Endothelial cell of umbilical vein (primary cell): ENCODE measurements around the gene ARMC3. TPM values are rescaled to one million over a fixed set of nuclear protein-coding genes. Genes with fewer than 3 reads are reported as not detected.

ENCODE experiments used
- BruUV-seq: library from RNA; stranded (reverse); fragments of 400-500 nt; replicated peaks from 2 replicates; lab custom pipeline; 2021; lab: Mats Ljungman, UMichigan
- CTCF ChIA-PET: fragments of 300-600, 350-600 bp; sonication (Branson Sonifier 250); formaldehyde crosslinking; loops from one replicate; lab custom pipeline; 2021; ENCODE audit warnings: antibody characterized with exemption, inconsistent platforms; lab: Charles Lee
- POLR2A ChIA-PET: fragments of 300-600, 350-600 bp; sonication (Branson Sonifier 250); formaldehyde crosslinking; loops from one replicate; lab custom pipeline; 2021; ENCODE audit warnings: antibody characterized with exemption, inconsistent platforms; lab: Charles Lee
- DNase-seq: peaks from one replicate; pipeline ENCODE4 v3.0.0-alpha.2; 2011; ENCODE audit warnings: low read depth, low spot score
- FAIRE-seq: peaks from 2 replicates; lab custom pipeline; 2011; peaks lifted over from hg19 to GRCh38; lab: Jason Lieb, UNC
- H2AFZ ChIP-seq: 2 replicates; pipeline ENCODE4 v1.6.0; 2012; ENCODE audit warnings: low read depth, low read length, control low read depth, inconsistent platforms
- H3K27ac ChIP-seq: 2 replicates; pipeline ENCODE4 v1.5.1; 2011; ENCODE audit warnings: low read depth, mild to moderate bottlenecking, control low read depth, low read length, moderate library complexity; ENCODE audit not compliant: insufficient read depth
- H3K27me3 ChIP-seq, 2 experiments: 2 replicates each; pipeline versions ENCODE4 v1.6.0 to v1.6.1; 2011; ENCODE audit warnings: low read length in 2 of 2, mixed read lengths in 1 of 2; ENCODE audit not compliant: control insufficient read depth in 2 of 2, insufficient read depth in 2 of 2
- H3K36me3 ChIP-seq, 2 experiments: 2 replicates in 1 of 2; 3 replicates in 1 of 2; pipeline ENCODE4 v1.5.1; 2011; ENCODE audit warnings: low read length in 2 of 2, mild to moderate bottlenecking in 1 of 2, moderate library complexity in 1 of 2; ENCODE audit not compliant: control insufficient read depth in 2 of 2, insufficient read depth in 2 of 2; ENCODE audit errors: extremely low read depth in 1 of 2
- H3K4me1 ChIP-seq: 3 replicates; pipeline ENCODE4 v1.5.1; 2011; ENCODE audit warnings: mild to moderate bottlenecking, low read length; ENCODE audit not compliant: control insufficient read depth, insufficient read depth; ENCODE audit errors: extremely low read depth
- H3K4me2 ChIP-seq: 2 replicates; pipeline ENCODE4 v1.6.1; 2011; ENCODE audit warnings: low read length, control low read depth, mixed read lengths; ENCODE audit not compliant: insufficient read depth
- H3K4me3 ChIP-seq, 3 experiments: fragments of 200-600 bp in 1 of 3; sonication (generic), shearing (Covaris generic) in 1 of 3; replicated peaks in 1 of 3; 2 replicates each; pipeline ENCODE4 v1.5.1; 2011 to 2016; ENCODE audit warnings: control low read depth in 3 of 3, low read length in 3 of 3, mild to moderate bottlenecking in 2 of 3, inconsistent platforms in 1 of 3, low read depth in 1 of 3, moderate library complexity in 1 of 3; ENCODE audit not compliant: insufficient read depth in 1 of 3
- H3K79me2 ChIP-seq: 2 replicates; pipeline ENCODE4 v1.6.0; 2012; ENCODE audit warnings: low read length, inconsistent platforms; ENCODE audit not compliant: control insufficient read depth, insufficient read depth
- H3K9ac ChIP-seq: replicated peaks from 2 replicates; pipeline ENCODE3; 2011; ENCODE audit warnings: low read length, control low read depth; ENCODE audit not compliant: insufficient read depth; ENCODE audit errors: extremely low read depth
- H3K9me1 ChIP-seq: replicated peaks from 3 replicates; pipeline ENCODE4 v1.6.0; 2011; ENCODE audit warnings: mild to moderate bottlenecking, low read length; ENCODE audit not compliant: control insufficient read depth, insufficient read depth; ENCODE audit errors: extremely low read depth
- H3K9me3 ChIP-seq: replicated peaks from 2 replicates; pipeline ENCODE4 v1.5.1; 2012; ENCODE audit warnings: low read length, inconsistent platforms; ENCODE audit not compliant: control insufficient read depth, insufficient read depth
- H4K20me1 ChIP-seq: replicated peaks from 2 replicates; pipeline ENCODE3; 2011; ENCODE audit warnings: mild to moderate bottlenecking, low read length; ENCODE audit not compliant: control insufficient read depth, insufficient read depth; ENCODE audit errors: extremely low read depth
- JUN ChIP-seq: IDR thresholded peaks from 2 replicates; pipeline ENCODE4 v1.6.1; 2011; ENCODE audit warnings: borderline replicate concordance, low read depth; ENCODE audit not compliant: insufficient read length, insufficient read depth
- dilution Hi-C: fragments of 300-500 bp; cut with MboI; formaldehyde crosslinking; loops from one replicate; pipeline ENCODE4 v1.15.0; 2019; ENCODE audit warnings: low sequenced_read_pairs; ENCODE audit not compliant: extremely low pct_ligation_motif_present
- intact Hi-C: fragments of 100-400 bp; cut with micrococcal nuclease; formaldehyde crosslinking; loops from one replicate; pipeline ENCODE4 v1.10.0; 2022
- polyA plus RNA-seq, 4 experiments: library from polyadenylated mRNA; depleted of rRNA in 3 of 4; stranded (reverse) in 3 of 4; unstranded in 1 of 4; fragments of >200 nt; gene quantifications; 2 replicates each; pipeline versions ENCODE4 v1.2.1 to v1.2.3, GENCODE V29; 2011 to 2012; ENCODE audit warnings: missing spikeins in 1 of 4
- total RNA-seq: library from RNA; stranded (reverse); gene quantifications from 2 replicates; pipeline ENCODE4 v1.2.3, GENCODE V29; 2021
- TF ChIP-seq, protein P1 (sequence below), 2 donors: IDR thresholded peaks; 1 replicate in 1 of 2; 2 replicates in 1 of 2; pipeline ENCODE4 v1.5.1; 2011; ENCODE audit warnings: low read length in 2 of 2, mild to moderate bottlenecking in 2 of 2, moderate library complexity in 2 of 2, control low read depth in 1 of 2, inconsistent platforms in 1 of 2, low read depth in 1 of 2; ENCODE audit not compliant: insufficient read depth in 1 of 2; ENCODE audit errors: extremely low read depth in 1 of 2

Gene ARMC3
- total and polyA plus RNA-seq, 2 donors (not counting 3 experiments of a cell fraction or from before 2014, with no cell fraction given): not detected

DNA sequence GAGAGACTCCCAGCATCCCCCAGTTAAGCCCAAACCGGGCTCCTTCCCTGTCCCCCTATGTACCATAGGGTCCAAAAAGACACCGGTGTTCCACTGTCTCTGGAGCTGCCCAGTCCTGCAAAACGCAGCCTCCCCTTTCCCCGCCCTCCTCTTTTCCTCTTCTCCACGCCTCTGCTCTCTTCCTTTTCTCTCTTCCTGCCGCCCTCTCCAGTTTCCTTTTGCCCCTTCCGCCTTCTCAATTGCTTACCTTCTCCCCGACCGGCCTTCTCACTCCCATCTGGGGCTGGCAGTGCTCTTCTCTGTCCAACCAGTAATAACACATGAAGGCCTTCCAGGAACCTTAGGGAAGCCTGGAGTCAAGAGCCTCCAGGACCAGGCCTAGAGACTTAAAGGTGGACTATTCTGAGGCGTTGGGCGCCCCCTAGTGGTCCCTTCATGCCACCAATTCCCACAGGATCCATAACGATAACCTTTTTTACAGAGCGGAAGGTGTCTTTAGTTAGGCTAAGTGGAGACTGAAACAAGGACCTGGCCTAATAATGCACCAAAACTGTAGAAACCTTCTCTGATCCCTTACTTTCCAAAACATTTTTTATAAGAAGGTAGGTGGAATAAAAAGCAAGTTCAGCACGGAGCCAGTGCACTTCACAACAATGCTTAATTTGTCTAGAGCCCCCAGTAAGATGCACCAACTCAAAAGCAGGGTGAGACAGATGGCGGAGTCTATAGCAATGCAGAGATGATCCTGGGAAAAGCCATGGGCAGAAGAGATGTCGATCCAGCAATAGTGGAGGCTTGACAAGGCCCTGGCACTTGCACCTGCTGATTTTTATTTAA lies 140.3 kb downstream of the ARMC3 start:
- Histone ChIP-seq H3K4me2 (no peak overlapping the region), H3K27ac (no peak overlapping the region), H3K27me3 (no peaks in the 10 kb centered on the region), H3K9ac (no peak overlapping the region), H3K36me3 (no peaks in the 10 kb centered on the region), H3K4me3 (no peak overlapping the region), H3K9me3 (no peaks in the 10 kb centered on the region), H2AFZ (no peak overlapping the region), H3K4me1 (no peaks in the 10 kb centered on the region), H3K9me1 (no peaks in the 10 kb centered on the region), H3K79me2 (no peaks in the 10 kb centered on the region), H4K20me1 (no peaks in the 10 kb centered on the region)
- FAIRE-seq (peak; percentile 67), DNase-seq (peak; percentile 65)
- BruUV-seq: no TSS peak
- no peak for TF ChIP-seq JUN
- TF ChIP-seq, protein P1, sequence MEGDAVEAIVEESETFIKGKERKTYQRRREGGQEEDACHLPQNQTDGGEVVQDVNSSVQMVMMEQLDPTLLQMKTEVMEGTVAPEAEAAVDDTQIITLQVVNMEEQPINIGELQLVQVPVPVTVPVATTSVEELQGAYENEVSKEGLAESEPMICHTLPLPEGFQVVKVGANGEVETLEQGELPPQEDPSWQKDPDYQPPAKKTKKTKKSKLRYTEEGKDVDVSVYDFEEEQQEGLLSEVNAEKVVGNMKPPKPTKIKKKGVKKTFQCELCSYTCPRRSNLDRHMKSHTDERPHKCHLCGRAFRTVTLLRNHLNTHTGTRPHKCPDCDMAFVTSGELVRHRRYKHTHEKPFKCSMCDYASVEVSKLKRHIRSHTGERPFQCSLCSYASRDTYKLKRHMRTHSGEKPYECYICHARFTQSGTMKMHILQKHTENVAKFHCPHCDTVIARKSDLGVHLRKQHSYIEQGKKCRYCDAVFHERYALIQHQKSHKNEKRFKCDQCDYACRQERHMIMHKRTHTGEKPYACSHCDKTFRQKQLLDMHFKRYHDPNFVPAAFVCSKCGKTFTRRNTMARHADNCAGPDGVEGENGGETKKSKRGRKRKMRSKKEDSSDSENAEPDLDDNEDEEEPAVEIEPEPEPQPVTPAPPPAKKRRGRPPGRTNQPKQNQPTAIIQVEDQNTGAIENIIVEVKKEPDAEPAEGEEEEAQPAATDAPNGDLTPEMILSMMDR (IDR thresholded peaks at IDR 0.05; ENCODE audit: extremely low read depth in 1 of 2, insufficient read depth in 1 of 2, low read depth in 1 of 2, low read length in 2 of 2): peak; percentile 70 to 83
- intact Hi-C loops (loop anchor here (1.0 to 5.0 kb wide), 4 partner anchors 496 to 1989 kb away; no protein-coding TSS in a partner anchor), dilution Hi-C loops (no loop called here)
- ChIA-PET CTCF (interaction anchor here (0.7 kb wide), 1 partner anchor 1074 kb away, joined by 3 read pairs; no protein-coding TSS in a partner anchor), POLR2A (no interaction called here)
